Spinal cord (tissue), 10 donors: ENCODE measurements around the gene RAB20. TPM values are rescaled to one million over a fixed set of nuclear protein-coding genes. Genes with fewer than 3 reads are reported as not detected.

Source experiments
- DNase-seq, 6 donors: peaks; one replicate each; pipeline versions ENCODE4 v3.0.0 to v3.0.0-alpha.2; 2013 to 2015; ENCODE audit warnings: low spot score in 6 of 6, low read depth in 4 of 6
- H3K27ac ChIP-seq: one replicate; pipeline ENCODE4 v1.5.1; 2013; ENCODE audit warnings: low read depth, low read length, control low read depth
- H3K27me3 ChIP-seq: one replicate; pipeline ENCODE4 v1.6.1; 2013; ENCODE audit warnings: low read length; ENCODE audit not compliant: control insufficient read depth, insufficient read depth
- H3K36me3 ChIP-seq: one replicate; pipeline ENCODE4 v1.6.1; 2013; ENCODE audit warnings: low read length; ENCODE audit not compliant: control insufficient read depth, insufficient read depth
- H3K4me1 ChIP-seq: one replicate; pipeline ENCODE4 v1.6.1; 2013; ENCODE audit warnings: low read length; ENCODE audit not compliant: control insufficient read depth, insufficient read depth
- H3K4me3 ChIP-seq: one replicate; pipeline ENCODE4 v1.5.1; 2013; ENCODE audit warnings: low read depth, low read length, control low read depth
- H3K9me3 ChIP-seq: one replicate; pipeline ENCODE4 v1.6.1; 2013; ENCODE audit warnings: low read length; ENCODE audit not compliant: control insufficient read depth, insufficient read depth
- WGBS: methylation state at CpG from one replicate; pipeline ENCODE4 v1.1.5; 2013; ENCODE audit warnings: missing lambda C conversion rate; ENCODE audit not compliant: insufficient coverage; 5-methylcytosine and 5-hydroxymethylcytosine counted together
- polyA plus RNA-seq, 2 donors: library from polyadenylated mRNA; unstranded; fragments of 120-200 nt; gene quantifications; one replicate each; pipeline ENCODE4 v1.2.1, GENCODE V29; 2013; ENCODE audit not compliant: insufficient read length in 2 of 2
- total RNA-seq, 2 donors: library from RNA; depleted of rRNA in 1 of 2; stranded (reverse); fragments of 120-200 nt in 1 of 2; fragments of >200 nt in 1 of 2; gene quantifications; one replicate each; pipeline versions ENCODE4 v1.2.3 to v1.2.4, GENCODE V29; 2013 to 2014
- donor health status: healthy.

The RAB20 gene
- total and polyA plus RNA-seq, 4 donors: 2.6 to 8.3 (median 5.3) TPM

GRCh38 chr13:110478405-110479214, 82.9 kb downstream of the RAB20 start:
- no peak overlapping the region for H3K4me3 ChIP-seq
- DNase-seq: peak in 1 of 6 donors; percentile 17
- peaks cover 11% of the 10 kb centered on the region for H3K36me3 ChIP-seq
- H3K9me3 ChIP-seq: no peaks in the 10 kb centered on the region
- peaks cover 14% of the 10 kb centered on the region for H3K4me1 ChIP-seq
- H3K27ac ChIP-seq: no peak overlapping the region
- H3K27me3 ChIP-seq: no peaks in the 10 kb centered on the region
- WGBS: 89% methylated on average over 13 of the region's 16 CpGs

- Histone ChIP-seq H3K27me3 (no peaks in the 10 kb centered on the region), H3K4me3 (no peak overlapping the region), H3K36me3 (peaks cover 16% of the 10 kb centered on the region), H3K9me3 (no peaks in the 10 kb centered on the region), H3K4me1 (peaks cover 14% of the 10 kb centered on the region), H3K27ac (no peak overlapping the region)
- 92% methylated on average over 3 of the region's 4 CpGs for WGBS
- DNase-seq: no peak
These were observed 83.7 kb downstream of the RAB20 start for GRCh38 chr13:110477706-110478245.

GRCh38 chr13:110476220-110476617, 85.3 kb downstream of the RAB20 start:
- DNase-seq: no peak
- Histone ChIP-seq H3K27ac (no peak overlapping the region), H3K36me3 (peaks cover 17% of the 10 kb centered on the region), H3K27me3 (no peaks in the 10 kb centered on the region), H3K9me3 (no peaks in the 10 kb centered on the region), H3K4me1 (peaks cover 14% of the 10 kb centered on the region), H3K4me3 (no peak overlapping the region)
- 89% methylated on average over 10 of the region's 12 CpGs for WGBS

- no peaks in the 10 kb centered on the region for H3K27me3 ChIP-seq
- H3K4me3 ChIP-seq: no peak overlapping the region
- DNase-seq: no peak
- H3K36me3 ChIP-seq: peaks cover 17% of the 10 kb centered on the region
- H3K9me3 ChIP-seq: no peaks in the 10 kb centered on the region
- H3K27ac ChIP-seq: no peak overlapping the region
- WGBS: 90% methylated on average over 15 of the region's 18 CpGs
- peaks cover 14% of the 10 kb centered on the region for H3K4me1 ChIP-seq
These were observed 85.8 kb downstream of the RAB20 start for GRCh38 chr13:110475550-110476219.

- Histone ChIP-seq H3K4me3 (no peak overlapping the region), H3K27ac (no peak overlapping the region), H3K36me3 (peaks cover 14% of the 10 kb centered on the region), H3K4me1 (peaks cover 14% of the 10 kb centered on the region), H3K9me3 (no peaks in the 10 kb centered on the region), H3K27me3 (no peaks in the 10 kb centered on the region)
- 96% methylated on average over 9 of the region's 9 CpGs for WGBS
- DNase-seq: no peak
These were observed 86.4 kb downstream of the RAB20 start for GRCh38 chr13:110475117-110475516.

GRCh38 chr13:110474713-110475112, 86.8 kb downstream of the RAB20 start:
- no peaks in the 10 kb centered on the region for H3K27me3 ChIP-seq
- DNase-seq: no peak
- peaks cover 14% of the 10 kb centered on the region for H3K36me3 ChIP-seq
- H3K4me1 ChIP-seq: peaks cover 13% of the 10 kb centered on the region
- H3K9me3 ChIP-seq: no peaks in the 10 kb centered on the region
- WGBS: 96% methylated on average over 19 of the region's 21 CpGs
- H3K4me3 ChIP-seq: no peak overlapping the region
- no peak overlapping the region for H3K27ac ChIP-seq

Other genes starting within 250 kb of the RAB20 start
- gene NAXD, start 53.8 kb upstream of the RAB20 start, total RNA-seq: 10 to 100 TPM; 28.1 to 31.1 TPM
- gene NAXD, start 53.8 kb upstream of the RAB20 start, polyA plus RNA-seq: 10 to 100 TPM; 62.7 to 64.9 TPM
- 10 to 100 TPM; 47.7 to 57.5 TPM for gene CARS2, start 144.4 kb upstream of the RAB20 start, total RNA-seq
- 10 to 100 TPM; 51.0 to 65.0 TPM for gene CARS2, start 144.4 kb upstream of the RAB20 start, polyA plus RNA-seq
- 10 to 100 TPM; 13.5 to 14.8 TPM for gene ING1, start 152.0 kb upstream of the RAB20 start, total RNA-seq
- 10 to 100 TPM; 20.9 to 24.4 TPM for gene ING1, start 152.0 kb upstream of the RAB20 start, polyA plus RNA-seq